Osteocyte (in vitro differentiated cells): ENCODE data around the gene TNS3. TPM values are rescaled to one million over a fixed set of nuclear protein-coding genes. Genes with fewer than 3 reads are reported as not detected.
"Not testable (repeated sequence)": the region's sequence is repeated elsewhere in the genome, so short reads cannot be mapped to it uniquely, and the experiment has no call there.

Experiments
- DNase-seq: peaks from one replicate; pipeline ENCODE4 v3.0.0; 2021; ENCODE audit warnings: mixed read lengths; ENCODE audit not compliant: unreplicated experiment; ENCODE audit errors: extremely low spot score
- H3K27ac Mint-ChIP-seq: one replicate; pipeline ENCODE4 v1.8.0; 2021; ENCODE audit warnings: mild to moderate bottlenecking, mixed read lengths; ENCODE audit not compliant: unreplicated experiment
- H3K27me3 Mint-ChIP-seq: one replicate; pipeline ENCODE4 v1.8.0; 2021; ENCODE audit warnings: mixed read lengths; ENCODE audit not compliant: unreplicated experiment
- H3K36me3 Mint-ChIP-seq: one replicate; pipeline ENCODE4 v1.8.0; 2021; ENCODE audit warnings: mixed read lengths; ENCODE audit not compliant: unreplicated experiment
- H3K4me1 Mint-ChIP-seq: one replicate; pipeline ENCODE4 v1.8.0; 2021; ENCODE audit warnings: mixed read lengths; ENCODE audit not compliant: unreplicated experiment
- H3K4me3 Mint-ChIP-seq: one replicate; pipeline ENCODE4 v1.8.0; 2021; ENCODE audit warnings: mild to moderate bottlenecking, moderate library complexity, mixed read lengths; ENCODE audit not compliant: unreplicated experiment
- H3K9me3 Mint-ChIP-seq: one replicate; pipeline ENCODE4 v1.8.0; 2021; ENCODE audit warnings: mixed read lengths; ENCODE audit not compliant: unreplicated experiment
- total RNA-seq: library from RNA; stranded (reverse); gene quantifications from 2 replicates; pipeline ENCODE4 v1.2.1, GENCODE V29; 2021
- TF ChIP-seq, protein P1 (sequence below): fragments of 200-600 bp; sonication (generic); IDR thresholded peaks from 2 replicates; pipeline ENCODE4 v1.5.0; 2021; ENCODE audit warnings: antibody characterized with exemption, mild to moderate bottlenecking, moderate library complexity

TNS3 gene
- total RNA-seq, 1 donor from 2014 or later: 93.8 TPM

DNA sequence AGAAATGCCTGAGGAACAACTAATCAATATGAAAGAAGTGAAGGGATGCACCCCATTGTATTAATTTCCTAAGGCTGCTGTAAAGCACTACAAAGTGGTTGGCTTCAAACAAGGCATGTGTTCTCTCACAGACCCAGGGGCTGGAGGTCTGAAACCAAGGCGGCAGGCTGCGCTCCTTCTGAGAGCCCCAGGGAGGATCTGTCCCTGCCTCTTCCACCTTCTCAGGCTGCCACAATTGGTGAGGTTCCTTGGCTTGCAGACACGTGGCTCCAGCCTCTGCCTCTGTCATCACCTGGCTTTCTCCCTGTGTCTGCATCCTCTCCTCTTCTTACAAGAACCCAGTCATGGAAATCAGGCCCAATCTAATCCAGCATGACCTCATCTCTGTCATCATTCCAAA is 110.1 kb downstream of the TNS3 start:
- DNase-seq: no peak
- Mint-ChIP-seq H3K27me3 (no peaks in the 10 kb centered on the region), H3K27ac (peak overlapping the region; percentile 12), H3K36me3 (no peaks in the 10 kb centered on the region), H3K9me3 (peaks cover 4% of the 10 kb centered on the region), H3K4me1 (peaks cover 26% of the 10 kb centered on the region), H3K4me3 (no peak overlapping the region)
- TF ChIP-seq, protein P1, sequence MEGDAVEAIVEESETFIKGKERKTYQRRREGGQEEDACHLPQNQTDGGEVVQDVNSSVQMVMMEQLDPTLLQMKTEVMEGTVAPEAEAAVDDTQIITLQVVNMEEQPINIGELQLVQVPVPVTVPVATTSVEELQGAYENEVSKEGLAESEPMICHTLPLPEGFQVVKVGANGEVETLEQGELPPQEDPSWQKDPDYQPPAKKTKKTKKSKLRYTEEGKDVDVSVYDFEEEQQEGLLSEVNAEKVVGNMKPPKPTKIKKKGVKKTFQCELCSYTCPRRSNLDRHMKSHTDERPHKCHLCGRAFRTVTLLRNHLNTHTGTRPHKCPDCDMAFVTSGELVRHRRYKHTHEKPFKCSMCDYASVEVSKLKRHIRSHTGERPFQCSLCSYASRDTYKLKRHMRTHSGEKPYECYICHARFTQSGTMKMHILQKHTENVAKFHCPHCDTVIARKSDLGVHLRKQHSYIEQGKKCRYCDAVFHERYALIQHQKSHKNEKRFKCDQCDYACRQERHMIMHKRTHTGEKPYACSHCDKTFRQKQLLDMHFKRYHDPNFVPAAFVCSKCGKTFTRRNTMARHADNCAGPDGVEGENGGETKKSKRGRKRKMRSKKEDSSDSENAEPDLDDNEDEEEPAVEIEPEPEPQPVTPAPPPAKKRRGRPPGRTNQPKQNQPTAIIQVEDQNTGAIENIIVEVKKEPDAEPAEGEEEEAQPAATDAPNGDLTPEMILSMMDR: no peak

- H3K9me3 Mint-ChIP-seq: peaks cover 4% of the 10 kb centered on the region
- peaks cover 2% of the 10 kb centered on the region for H3K36me3 Mint-ChIP-seq
- H3K27me3 Mint-ChIP-seq: no peaks in the 10 kb centered on the region
- no peak overlapping the region for H3K4me3 Mint-ChIP-seq
- DNase-seq: no peak
- TF ChIP-seq, protein P1: no peak
- no peak overlapping the region for H3K27ac Mint-ChIP-seq
- peaks cover 22% of the 10 kb centered on the region for H3K4me1 Mint-ChIP-seq
Measured at GRCh38 chr7:47471358-47471703, 110.6 kb downstream of the TNS3 start.

DNA sequence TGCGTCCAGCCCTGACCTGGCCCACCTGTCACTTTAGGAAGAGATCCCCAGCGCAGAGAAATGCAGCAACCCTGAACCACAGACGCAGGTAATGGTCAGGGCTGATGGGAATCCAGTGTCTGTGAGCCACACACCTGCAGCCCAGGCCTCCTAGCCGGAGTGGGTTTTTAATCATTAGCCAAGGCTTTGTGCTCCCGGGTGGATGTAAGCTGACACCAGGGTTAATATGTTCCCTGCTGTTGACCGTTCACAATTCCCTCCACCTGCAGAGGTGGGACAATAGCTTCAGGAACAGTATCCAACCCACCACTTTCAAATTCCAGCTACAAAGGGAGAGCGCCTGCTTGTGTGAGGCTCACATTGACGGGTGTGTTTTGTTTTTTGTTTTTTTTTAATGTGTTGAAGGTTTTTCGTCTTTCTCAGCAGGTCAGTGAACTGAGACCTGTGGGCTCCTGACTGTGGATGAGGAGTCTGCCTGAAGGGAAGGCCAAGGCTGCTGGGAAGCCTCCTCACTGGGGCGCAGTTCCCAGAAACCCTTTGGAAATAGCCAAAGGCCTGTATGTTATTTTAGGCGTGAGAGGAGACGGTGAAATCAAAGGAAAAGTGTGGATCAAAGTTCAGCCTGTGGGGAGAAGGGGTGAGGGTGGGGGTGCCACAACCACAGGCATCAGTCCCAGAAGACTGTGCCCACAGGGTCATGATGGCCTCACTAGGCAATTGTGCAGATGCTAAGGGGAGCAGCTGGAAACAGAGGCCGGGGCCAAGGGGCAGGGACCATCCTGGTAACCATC is 111.1 kb downstream of the TNS3 start:
- no peak for DNase-seq
- Mint-ChIP-seq H3K4me3 (no peak overlapping the region), H3K27me3 (no peaks in the 10 kb centered on the region), H3K9me3 (peaks cover 4% of the 10 kb centered on the region), H3K4me1 (peaks cover 16% of the 10 kb centered on the region), H3K27ac (peak overlapping the region; percentile 39), H3K36me3 (peaks cover 2% of the 10 kb centered on the region)
- TF ChIP-seq, protein P1: no peak

GRCh38 chr7:47469846-47470245 is 112.1 kb downstream of the TNS3 start:
- H3K36me3 Mint-ChIP-seq, H3K27me3 Mint-ChIP-seq, H3K4me3 Mint-ChIP-seq, DNase-seq, H3K27ac Mint-ChIP-seq, H3K9me3 Mint-ChIP-seq: not testable (repeated sequence)
- peaks cover 12% of the 10 kb centered on the region for H3K4me1 Mint-ChIP-seq

DNA sequence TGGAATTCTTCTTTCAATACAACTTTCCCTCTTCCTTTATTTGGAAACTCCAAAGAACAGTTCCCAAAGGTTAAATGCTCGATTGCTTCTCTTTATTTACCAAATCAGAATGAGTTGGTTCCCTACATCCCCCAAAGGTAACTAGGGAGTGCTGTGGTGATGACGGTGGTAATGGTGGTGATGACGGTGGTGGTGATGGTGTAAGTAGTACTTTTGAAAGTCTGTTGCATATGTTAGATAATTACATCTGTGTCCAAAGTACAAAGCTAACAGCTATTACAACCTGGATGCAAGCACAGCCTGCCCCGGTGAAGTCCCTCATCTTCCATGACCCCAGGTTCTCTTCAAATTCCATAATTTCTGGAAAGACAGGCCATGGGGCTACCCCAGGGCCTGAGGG is 115.1 kb downstream of the TNS3 start:
- TF ChIP-seq, protein P1: no peak
- Mint-ChIP-seq H3K27me3 (no peaks in the 10 kb centered on the region), H3K36me3 (peaks cover 10% of the 10 kb centered on the region), H3K4me1 (peaks cover 10% of the 10 kb centered on the region), H3K4me3 (no peak overlapping the region), H3K27ac (no peak overlapping the region), H3K9me3 (peaks cover 4% of the 10 kb centered on the region)
- DNase-seq: no peak
